Measurements from ENCODE around the gene TNPO3.
"Not testable (repeated sequence)": the region's sequence is repeated elsewhere in the genome, so short reads cannot be mapped to it uniquely, and the experiment has no call there.

TNPO3 gene

DNA sequence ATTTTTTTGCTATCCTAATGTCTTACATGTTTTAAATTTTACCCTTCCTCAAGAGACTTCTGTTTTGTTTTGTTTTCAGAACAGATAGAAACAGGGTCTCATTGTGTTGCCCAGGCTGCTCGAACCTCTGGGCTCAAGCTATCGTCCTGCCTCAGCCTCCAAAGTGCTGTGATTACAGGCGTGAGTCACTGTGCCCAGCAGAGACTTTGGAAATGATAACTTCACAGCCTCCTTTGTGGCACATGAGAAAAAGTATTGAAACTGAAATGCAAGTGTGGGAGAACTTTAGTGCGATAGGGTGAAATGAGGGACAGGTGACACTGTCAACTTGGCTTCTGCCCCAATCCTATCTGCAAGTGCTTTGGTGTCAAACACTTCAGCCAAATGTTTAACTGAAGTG, 95.6 kb downstream of the TNPO3 start:
- no peak for DNase-seq (ENCODE audit: low spot score)

DNA sequence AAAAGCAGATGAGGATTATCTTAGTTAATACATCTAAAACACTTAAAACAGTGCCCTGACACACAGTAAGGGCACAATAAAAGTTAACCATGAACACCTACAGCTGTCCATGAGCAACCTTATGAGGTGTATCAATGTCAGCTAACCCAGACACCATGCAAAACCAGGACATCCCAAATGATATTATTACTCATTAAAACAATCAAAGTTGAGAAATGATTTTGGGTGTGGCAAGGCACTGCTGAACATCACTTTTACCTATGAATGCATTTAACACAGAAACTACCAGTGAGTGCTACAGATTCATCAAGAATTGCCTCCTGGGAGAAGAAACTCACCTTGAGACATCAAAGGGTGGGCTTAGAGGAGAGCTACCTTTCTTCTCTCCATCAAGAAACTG, 98.9 kb downstream of the TNPO3 start:
- no peak for DNase-seq (ENCODE audit: low spot score)

DNA sequence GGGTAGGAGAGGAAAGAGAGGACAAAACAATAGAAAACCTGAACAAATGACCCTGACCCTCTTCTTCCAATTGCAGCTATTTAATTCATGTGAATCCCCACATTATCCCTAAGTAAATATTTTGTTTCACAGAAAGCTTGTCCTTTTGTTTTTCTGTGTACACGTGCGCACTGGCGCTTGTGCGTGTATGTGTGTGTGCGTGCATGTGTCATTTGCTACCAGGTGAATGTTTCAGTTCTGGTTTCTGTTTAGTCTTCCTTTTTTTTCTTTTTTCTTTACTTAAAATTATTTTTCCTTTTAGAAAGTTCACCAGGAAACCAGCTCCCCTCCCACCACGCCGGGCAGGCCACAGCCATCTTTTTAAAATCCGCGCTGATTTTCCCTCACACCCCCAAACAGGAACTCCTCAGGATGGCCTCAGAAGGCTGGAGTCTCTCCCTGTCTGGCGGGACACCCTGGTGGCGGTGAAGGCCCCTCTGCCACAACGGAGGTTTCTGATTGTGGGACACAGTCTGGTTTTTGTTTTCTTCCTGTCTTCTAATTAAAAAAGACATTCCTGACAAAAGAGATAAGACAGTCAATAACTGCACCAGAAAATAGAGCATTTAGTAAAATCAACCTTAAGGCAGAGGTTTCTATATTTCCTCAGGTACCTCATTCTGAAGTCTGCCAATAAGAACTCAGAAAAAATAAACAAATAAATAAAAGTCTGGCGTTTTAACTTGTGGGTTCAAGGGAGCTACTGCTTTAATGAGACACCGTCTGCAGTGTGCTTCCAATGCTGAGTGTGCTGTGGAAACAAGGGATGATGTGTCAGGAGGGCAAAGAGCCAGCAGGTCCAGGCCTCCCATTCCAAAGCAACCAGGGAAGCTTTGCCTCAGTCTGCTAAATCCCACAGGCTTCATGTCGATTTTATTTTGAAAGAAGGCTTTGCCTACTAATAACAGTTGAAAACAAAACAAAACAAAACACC, 99.8 kb downstream of the TNPO3 start:
- peak; percentile 57 for DNase-seq (ENCODE audit: low spot score)

- no peak for DNase-seq (ENCODE audit: low spot score)
These were observed 100.8 kb downstream of the TNPO3 start for GRCh38 chr7:128954150-128954549.

DNA sequence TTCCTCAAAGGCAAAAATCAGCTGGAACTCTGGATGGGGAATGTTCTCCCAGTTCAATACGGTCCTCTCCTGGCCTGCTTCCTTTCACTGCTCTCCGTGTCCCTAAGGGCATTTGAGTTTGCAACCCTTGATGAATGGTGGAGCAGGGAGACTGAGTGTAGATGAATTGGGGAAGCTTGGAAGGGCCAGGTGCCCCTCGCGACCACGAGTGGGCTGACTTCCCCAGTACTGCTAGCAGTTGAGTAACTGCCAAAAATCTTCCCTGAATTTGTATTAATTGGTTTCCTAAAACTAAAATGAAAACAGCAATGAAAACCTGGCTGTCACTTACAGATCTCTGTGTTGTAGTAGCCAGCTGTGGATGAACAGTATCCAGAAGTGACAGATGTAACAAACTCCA, 103.6 kb downstream of the TNPO3 start:
- no peak for DNase-seq (ENCODE audit: low spot score)

- DNase-seq (ENCODE audit: low spot score), result no peak
These were observed 105.7 kb downstream of the TNPO3 start for GRCh38 chr7:128948976-128949760.

DNA sequence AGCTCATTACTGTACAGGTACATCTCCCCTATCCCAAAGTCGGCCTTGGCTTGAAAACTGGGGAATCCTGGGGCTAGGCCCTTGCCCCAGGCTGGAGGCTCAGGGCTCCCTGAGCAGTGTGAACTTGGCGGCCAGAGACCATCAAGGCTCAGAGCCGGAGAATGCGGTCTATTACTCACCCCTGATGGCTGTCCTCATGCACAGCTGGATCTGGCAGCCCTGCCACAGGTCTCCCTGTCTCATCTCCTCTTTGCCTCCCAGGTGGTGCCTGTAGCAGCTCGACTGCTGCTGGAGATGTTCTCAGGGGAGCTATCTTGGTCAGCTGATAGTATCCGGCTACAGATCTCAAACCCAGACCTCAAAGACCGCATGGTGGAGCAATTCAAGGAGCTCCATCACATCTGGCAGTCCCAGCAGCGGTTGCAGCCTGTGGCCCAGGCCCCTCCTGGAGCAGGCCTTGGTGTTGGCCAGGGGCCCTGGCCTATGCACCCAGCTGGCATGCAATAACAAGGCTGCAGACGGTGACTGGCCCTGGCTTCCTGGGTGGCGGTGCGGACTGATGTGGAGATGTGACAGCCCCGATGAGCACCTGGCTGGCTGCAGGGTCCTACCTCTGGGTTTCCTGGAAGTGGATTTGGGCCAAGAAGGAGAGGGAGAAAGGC, 106.5 kb downstream of the TNPO3 start:
- DNase-seq (ENCODE audit: low spot score), result no peak

DNA sequence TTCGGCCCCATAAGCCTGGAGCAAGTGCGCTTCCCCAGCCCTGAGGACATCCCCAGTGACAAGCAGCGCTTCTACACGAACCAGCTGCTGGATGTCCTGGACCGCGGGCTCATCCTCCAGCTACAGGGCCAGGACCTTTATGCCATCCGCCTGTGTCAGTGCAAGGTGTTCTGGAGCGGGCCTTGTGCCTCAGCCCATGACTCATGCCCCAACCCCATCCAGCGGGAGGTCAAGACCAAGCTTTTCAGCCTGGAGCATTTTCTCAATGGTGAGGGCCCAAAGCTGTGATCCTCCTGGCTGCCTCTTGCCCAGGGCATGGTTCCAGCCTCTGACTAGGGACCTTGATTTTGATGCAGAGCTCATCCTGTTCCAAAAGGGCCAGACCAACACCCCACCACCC, 107.1 kb downstream of the TNPO3 start:
- DNase-seq (ENCODE audit: low spot score), result no peak

DNA sequence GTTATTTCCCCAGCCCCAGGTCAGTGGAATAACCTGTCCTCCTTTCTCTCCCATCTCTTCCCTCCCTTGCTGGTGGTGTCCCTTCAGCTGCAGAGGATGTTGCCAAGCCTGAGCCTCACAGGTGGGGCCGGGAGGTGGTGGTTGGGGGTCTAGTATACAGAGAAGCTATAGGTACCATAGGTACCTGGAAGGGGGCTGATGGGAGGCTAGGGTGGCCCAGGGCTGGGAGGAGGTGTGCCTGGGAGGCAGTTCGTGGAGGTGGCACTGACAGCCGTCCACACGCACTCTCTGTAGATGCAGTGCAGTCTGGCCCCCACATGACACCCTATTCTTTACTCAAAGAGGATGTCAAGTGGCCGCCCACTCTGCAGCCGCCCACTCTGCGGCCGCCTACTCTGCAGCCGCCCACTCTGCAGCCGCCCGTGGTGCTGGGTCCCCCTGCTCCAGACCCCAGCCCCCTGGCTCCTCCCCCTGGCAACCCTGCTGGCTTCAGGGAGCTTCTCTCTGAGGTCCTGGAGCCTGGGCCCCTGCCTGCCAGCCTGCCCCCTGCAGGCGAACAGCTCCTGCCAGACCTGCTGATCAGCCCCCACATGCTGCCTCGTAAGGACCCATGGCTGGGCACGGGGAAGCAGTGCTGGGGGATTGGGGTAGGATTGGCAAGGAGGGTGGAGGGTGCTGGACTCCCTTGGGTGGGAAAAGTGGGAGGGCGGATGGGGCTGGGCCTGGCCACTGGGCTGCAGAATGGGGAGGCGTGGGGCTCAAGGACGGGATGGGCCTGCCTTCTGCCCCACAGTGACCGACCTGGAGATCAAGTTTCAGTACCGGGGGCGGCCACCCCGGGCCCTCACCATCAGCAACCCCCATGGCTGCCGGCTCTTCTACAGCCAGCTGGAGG, 107.7 kb downstream of the TNPO3 start:
- DNase-seq (ENCODE audit: low spot score), result peak; percentile 46

DNA sequence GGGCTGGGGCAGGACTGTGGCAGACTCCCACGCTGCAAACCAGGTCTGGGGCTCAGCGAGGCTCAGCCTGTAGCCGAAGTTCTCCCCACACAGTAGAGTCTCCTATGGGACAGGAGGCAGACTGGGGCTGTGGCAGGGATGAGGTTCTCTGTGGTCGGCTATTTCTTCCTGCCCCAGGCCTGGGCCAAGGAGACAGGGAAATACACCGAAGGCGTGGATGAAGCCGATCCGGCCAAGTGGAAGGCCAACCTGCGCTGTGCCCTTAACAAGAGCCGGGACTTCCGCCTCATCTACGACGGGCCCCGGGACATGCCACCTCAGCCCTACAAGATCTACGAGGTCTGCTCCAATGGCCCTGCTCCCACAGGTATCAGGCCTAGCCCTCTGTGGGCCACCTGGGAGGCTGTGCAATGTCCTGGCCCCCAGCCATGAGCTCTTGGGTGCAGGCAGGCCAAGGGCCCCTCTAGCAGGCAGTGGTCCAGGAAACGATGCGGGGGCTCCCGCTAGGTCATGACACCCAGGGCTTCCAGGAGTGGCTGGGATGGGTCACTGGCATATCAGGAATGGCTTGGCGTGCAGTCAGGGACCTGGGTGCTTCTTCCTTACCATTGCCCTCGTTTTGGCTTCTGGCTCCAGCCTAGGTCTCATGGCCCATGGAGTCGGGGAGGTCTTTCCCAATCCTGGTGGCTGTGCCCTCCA, 109.1 kb downstream of the TNPO3 start:
- DNase-seq (ENCODE audit: low spot score), result no peak

- no peak for DNase-seq (ENCODE audit: low spot score)
These were observed 110.2 kb downstream of the TNPO3 start for GRCh38 chr7:128944487-128945236.

- not testable (repeated sequence) for DNase-seq (ENCODE audit: low spot score)
These were observed 111.7 kb downstream of the TNPO3 start for GRCh38 chr7:128943251-128943650.

GRCh38 chr7:128941946-128942526, 112.9 kb downstream of the TNPO3 start:
- no peak for DNase-seq (ENCODE audit: low spot score)

GRCh38 chr7:128941323-128941890, 113.5 kb downstream of the TNPO3 start:
- no peak for DNase-seq (ENCODE audit: low spot score)

- peak; percentile 87 for DNase-seq (ENCODE audit: low spot score)
These were observed 114.2 kb downstream of the TNPO3 start for GRCh38 chr7:128940494-128941322.

DNA sequence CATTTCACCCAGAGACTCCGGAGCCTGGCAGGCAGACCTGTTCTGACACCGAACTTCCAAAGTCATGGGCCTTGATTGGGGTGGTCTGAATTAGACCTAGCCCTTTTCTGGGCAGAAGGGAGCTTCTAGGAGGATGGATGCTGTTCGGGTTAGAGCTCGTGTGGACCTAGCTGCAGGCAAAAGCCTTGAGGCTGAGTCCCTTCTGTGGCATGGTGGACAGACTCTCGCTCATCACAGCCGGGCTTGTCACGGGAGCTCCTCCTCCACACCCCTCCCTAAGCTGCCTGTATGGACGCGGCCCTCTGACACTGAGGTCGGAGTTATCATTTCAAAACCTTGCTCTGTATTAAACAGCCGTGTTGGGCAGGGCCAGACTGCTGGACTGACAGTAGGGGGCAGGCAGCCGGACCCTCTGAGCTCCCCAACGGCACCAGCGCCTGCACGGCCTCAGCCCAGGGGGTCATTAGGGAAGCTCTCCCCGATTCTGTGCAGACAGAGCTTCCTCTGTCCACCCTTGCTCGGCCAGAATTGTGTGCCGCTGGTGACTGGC, 115.0 kb downstream of the TNPO3 start:
- DNase-seq (ENCODE audit: low spot score), result peak; percentile 40

- DNase-seq (ENCODE audit: low spot score), result no peak
These were observed 115.6 kb downstream of the TNPO3 start for GRCh38 chr7:128939075-128939860.
